Sigmoid colon (tissue), 3 donors: ENCODE results near the gene AIG1.

ENCODE experiments used
- POLR2A ChIP-seq, 2 donors: fragments of 450-650 bp; IDR thresholded peaks; one replicate each; pipeline ENCODE4 v1.6.1; 2016; ENCODE audit warnings: antibody characterized with exemption in 2 of 2, mild to moderate bottlenecking in 2 of 2, moderate library complexity in 2 of 2
- TF ChIP-seq, protein P1 (sequence below), 4 experiments: fragments of 450-650 bp in 3 of 4; fragments of 200-600 bp in 1 of 4; IDR thresholded peaks; one replicate each; pipeline ENCODE4 v1.5.1; 2016 to 2019; ENCODE audit warnings: antibody characterized with exemption in 4 of 4, mild to moderate bottlenecking in 3 of 4, moderate library complexity in 2 of 4

DNA sequence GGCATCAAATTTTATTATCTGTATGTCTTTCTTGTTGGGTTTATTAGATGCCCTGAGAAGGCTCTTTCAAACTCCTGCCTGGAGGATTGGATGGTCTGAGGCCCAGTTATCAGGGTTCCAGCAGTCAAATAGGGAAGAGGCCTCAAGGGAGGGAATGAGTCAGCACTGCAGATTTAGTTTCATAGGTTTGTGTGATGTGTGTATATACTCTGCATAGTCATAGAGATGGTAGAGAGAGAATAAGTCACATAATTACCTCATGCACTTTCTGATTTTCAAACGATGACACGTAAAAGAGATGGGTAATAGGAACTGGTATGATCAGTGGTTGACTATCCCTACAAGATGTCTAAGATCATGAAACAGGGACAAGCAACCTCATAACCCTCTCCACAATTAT is 307.7 kb downstream of the AIG1 start:
- TF ChIP-seq, protein P1, sequence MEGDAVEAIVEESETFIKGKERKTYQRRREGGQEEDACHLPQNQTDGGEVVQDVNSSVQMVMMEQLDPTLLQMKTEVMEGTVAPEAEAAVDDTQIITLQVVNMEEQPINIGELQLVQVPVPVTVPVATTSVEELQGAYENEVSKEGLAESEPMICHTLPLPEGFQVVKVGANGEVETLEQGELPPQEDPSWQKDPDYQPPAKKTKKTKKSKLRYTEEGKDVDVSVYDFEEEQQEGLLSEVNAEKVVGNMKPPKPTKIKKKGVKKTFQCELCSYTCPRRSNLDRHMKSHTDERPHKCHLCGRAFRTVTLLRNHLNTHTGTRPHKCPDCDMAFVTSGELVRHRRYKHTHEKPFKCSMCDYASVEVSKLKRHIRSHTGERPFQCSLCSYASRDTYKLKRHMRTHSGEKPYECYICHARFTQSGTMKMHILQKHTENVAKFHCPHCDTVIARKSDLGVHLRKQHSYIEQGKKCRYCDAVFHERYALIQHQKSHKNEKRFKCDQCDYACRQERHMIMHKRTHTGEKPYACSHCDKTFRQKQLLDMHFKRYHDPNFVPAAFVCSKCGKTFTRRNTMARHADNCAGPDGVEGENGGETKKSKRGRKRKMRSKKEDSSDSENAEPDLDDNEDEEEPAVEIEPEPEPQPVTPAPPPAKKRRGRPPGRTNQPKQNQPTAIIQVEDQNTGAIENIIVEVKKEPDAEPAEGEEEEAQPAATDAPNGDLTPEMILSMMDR (IDR thresholded peaks at IDR 0.05) = no peak
- TF ChIP-seq POLR2A (IDR thresholded peaks at IDR 0.05) = no peak
